GM12878 (cell line): ENCODE measurements around the gene ERBB3. TPM values are rescaled to one million over a fixed set of nuclear protein-coding genes. Genes with fewer than 3 reads are reported as not detected.

ENCODE experiments used
- ATAC-seq: fragments of 200-7000 bp; cut with Tn5 transposase; 3 replicates; pipeline ENCODE4 v1.9.1; 2020; ENCODE audit warnings: mild to moderate bottlenecking, moderate library complexity
- BruUV-seq: library from RNA; stranded (reverse); fragments of 400-500 nt; replicated peaks from 2 replicates; lab custom pipeline; 2021; lab: Mats Ljungman, UMichigan
- CTCF ChIA-PET: fragments of 300-600 bp; sonication (Branson Sonifier 250); formaldehyde crosslinking; extraction: SDS; loops from one replicate; lab custom pipeline; 2021; ENCODE audit warnings: inconsistent platforms; lab: Yijun Ruan, JAX
- POLR2A ChIA-PET: fragments of 350-600 bp; formaldehyde crosslinking; extraction: SDS; loops from one replicate; lab custom pipeline; 2021; ENCODE audit warnings: inconsistent platforms; lab: Charles Lee
- RAD21 ChIA-PET: fragments of 300-600 bp; sonication (Branson Sonifier 250); formaldehyde crosslinking; loops from one replicate; lab custom pipeline; 2023; ENCODE audit warnings: antibody characterized with exemption; ENCODE audit not compliant: unreplicated experiment; lab: Charles Lee
- SMC1A ChIA-PET: fragments of 300-600 bp; sonication (Branson Sonifier 250); formaldehyde crosslinking; loops from one replicate; lab custom pipeline; 2023; ENCODE audit not compliant: unreplicated experiment, uncharacterized antibody; lab: Charles Lee
- DNase-seq: peaks from one replicate; pipeline ENCODE4 v3.0.0-alpha.2; 2011; ENCODE audit warnings: low read depth, low spot score
- FAIRE-seq: peaks from 3 replicates; lab custom pipeline; 2011; peaks lifted over from hg19 to GRCh38; lab: Jason Lieb, UNC
- H2AFZ ChIP-seq: 2 replicates; pipeline ENCODE4 v1.6.0; 2011; ENCODE audit warnings: low read depth, low read length, control low read depth; ENCODE audit not compliant: control insufficient read depth
- H3K27ac ChIP-seq: 2 replicates; pipeline ENCODE4 v1.5.1; 2011; ENCODE audit warnings: control low read depth; ENCODE audit not compliant: control insufficient read depth, insufficient read depth
- H3K27me3 ChIP-seq, 2 experiments: replicated peaks in 1 of 2; 2 replicates each; pipeline versions ENCODE4 v1.6.0 to v1.6.1; 2011; ENCODE audit warnings: low read length in 1 of 2; ENCODE audit not compliant: control insufficient read depth in 2 of 2, insufficient read depth in 2 of 2
- H3K36me3 ChIP-seq, 2 experiments: 2 replicates each; pipeline ENCODE4 v1.5.1; 2011; ENCODE audit warnings: low read length in 1 of 2; ENCODE audit not compliant: control insufficient read depth in 2 of 2, insufficient read depth in 2 of 2
- H3K4me1 ChIP-seq: 2 replicates; pipeline ENCODE4 v1.6.1; 2011; ENCODE audit warnings: mild to moderate bottlenecking, low read length, moderate library complexity, mixed read lengths; ENCODE audit not compliant: control insufficient read depth, insufficient read depth
- H3K4me2 ChIP-seq: 2 replicates; pipeline ENCODE4 v1.6.0; 2011; ENCODE audit warnings: control low read depth; ENCODE audit not compliant: control insufficient read depth, insufficient read depth
- H3K4me3 ChIP-seq: fragments of 200-600 bp; sonication (generic); 2 replicates; pipeline ENCODE4 v1.5.1; 2016
- H3K79me2 ChIP-seq: 2 replicates; pipeline ENCODE4 v1.6.0; 2011; ENCODE audit warnings: low read length; ENCODE audit not compliant: control insufficient read depth, insufficient read depth
- H3K9ac ChIP-seq: 2 replicates; pipeline ENCODE4 v1.8.0; 2011; ENCODE audit warnings: low read length, control low read depth, mixed read lengths; ENCODE audit not compliant: control insufficient read depth, insufficient read depth
- H3K9me3 ChIP-seq: replicated peaks from 3 replicates; pipeline ENCODE4 v1.5.1; 2011; ENCODE audit warnings: mild to moderate bottlenecking, low read length; ENCODE audit not compliant: control insufficient read depth, insufficient read depth
- H4K20me1 ChIP-seq: 2 replicates; pipeline ENCODE4 v1.6.0; 2011; ENCODE audit not compliant: control insufficient read depth, insufficient read depth
- SKIL ChIP-seq: fragments of 450-650 bp; IDR thresholded peaks from 2 replicates; pipeline ENCODE4 v1.6.1; 2017; ENCODE audit warnings: mild to moderate bottlenecking, low read depth, inconsistent platforms; ENCODE audit not compliant: poor library complexity, severe bottlenecking
- SMAD1 ChIP-seq: fragments of 450-650 bp; IDR thresholded peaks from 2 replicates; pipeline ENCODE4 v1.6.1; 2018; ENCODE audit warnings: mild to moderate bottlenecking, low read depth; ENCODE audit not compliant: partially characterized antibody
- ZNF622 ChIP-seq: fragments of 450-650 bp; IDR thresholded peaks from 2 replicates; pipeline ENCODE4 v1.6.1; 2017; ENCODE audit warnings: mild to moderate bottlenecking, inconsistent platforms
- ZSCAN29 ChIP-seq: fragments of 450-650 bp; IDR thresholded peaks from 2 replicates; pipeline ENCODE4 v1.6.1; 2017; ENCODE audit warnings: mild to moderate bottlenecking, moderate library complexity
- WGBS: methylation state at CpG from one replicate; pipeline ENCODE4 v1.1.6; 2016; ENCODE audit warnings: low lambda C conversion rate; ENCODE audit not compliant: insufficient replicate concordance, insufficient coverage; ENCODE audit errors: missing lambda C conversion rate; 5-methylcytosine and 5-hydroxymethylcytosine counted together
- in situ Hi-C: fragments of 300-500 bp; cut with MboI; formaldehyde crosslinking; loops from 9 replicates; pipeline ENCODE4 v1.14.3; 2018; ENCODE audit warnings: mixed read lengths
- intact Hi-C: fragments of 100-400 bp; cut with micrococcal nuclease; formaldehyde crosslinking; loops from one replicate; pipeline ENCODE4 v1.14.2; 2022; ENCODE audit not compliant: unreplicated experiment
- polyA plus RNA-seq, 11 experiments: library from polyadenylated mRNA; depleted of rRNA in 4 of 11; unstranded in 6 of 11; stranded (reverse) in 5 of 11; fragments of >200 nt; fragmentation: Nextera tagmentation in 4 of 11; fragmentation: Illumina TruSeq in 1 of 11; extraction: Ambion mirVana in 4 of 11; extraction: Trizol in 1 of 11; gene quantifications; 1 replicate in 1 of 11; 2 replicates in 10 of 11; pipeline versions ENCODE4 v1.2.1 to v1.2.3, GENCODE V29; 2011 to 2016; ENCODE audit warnings: inconsistent platforms in 2 of 11, missing spikeins in 2 of 11, low read depth in 1 of 11
- total RNA-seq, 4 experiments: library from RNA; depleted of rRNA in 3 of 4; stranded (reverse); fragments of >200 nt in 3 of 4; fragmentation: Illumina TruSeq in 1 of 4; extraction: Trizol in 1 of 4; gene quantifications; 2 replicates each; pipeline versions ENCODE4 v1.2.1 to v1.2.3, GENCODE V29; 2013 to 2021

ERBB3 gene
- total and polyA plus RNA-seq, 10 of the 15 experiments (the other 5 are each of a cell fraction or from before 2014, with no cell fraction given), result 0.03 to 0.72 (median 0.04) TPM; not detected in 5

GRCh38 chr12:56103823-56104108, 23.8 kb downstream of the ERBB3 start:
- POLR2A ChIA-PET, result interaction anchor here (0.6 to 6.3 kb wide), 15 partner anchors 14 to 375 kb away, joined by 3 to 95 read pairs (median 5); partner anchors contain the start of genes CD63, MYL6B, ORMDL2 and RAB5B

More at GRCh38 chr12:56103823-56104108, 23.8 kb downstream of the ERBB3 start:
- TF ChIP-seq SMAD1 (peak; percentile 77), SKIL (no peak), ZSCAN29 (peak; percentile 87; the same call in 1 of the 2 replicates), ZNF622 (no peak)
- DNase-seq (no peak), FAIRE-seq (no peak), ATAC-seq (no peak)
- intact Hi-C loops (loop anchor here (1.0 to 5.0 kb wide), 6 partner anchors 13 to 364 kb away; partner anchors contain the start of genes DNAJC14 and RPL41), in situ Hi-C loops (loop anchor here (5.0 kb wide), 1 partner anchor 56 kb away; no protein-coding TSS in a partner anchor)
- WGBS, result 0% methylated on average over 8 of the region's 8 CpGs
- ChIA-PET RAD21 (interaction anchor here (0.8 to 3.5 kb wide), 13 partner anchors 14 to 365 kb away, joined by 3 to 30 read pairs (median 4); partner anchors contain the start of genes CNPY2, RAB5B, RNF41 and RPL41), CTCF (interaction anchor here (0.5 to 4.0 kb wide), 17 partner anchors 12 to 1017 kb away, joined by 3 to 25 read pairs (median 6); partner anchors contain the start of genes BLOC1S1, ESYT1, ORMDL2 and PYM1), SMC1A (interaction anchor here (0.9 to 2.8 kb wide), 8 partner anchors 12 to 366 kb away, joined by 3 to 26 read pairs (median 5); partner anchors contain the start of genes RPL41, SMARCC2 and ZC3H10)
- H3K27me3 ChIP-seq, result no peaks in the 10 kb centered on the region; a peak in 1 of 4 replicates
- peak overlapping the region; percentile 97 for H3K4me3 ChIP-seq
- H3K9me3 ChIP-seq, result no peaks in the 10 kb centered on the region
- H3K36me3 ChIP-seq, result peaks cover 3 to 21% of the 10 kb centered on the region in 2 experiments
- peak overlapping the region; percentile 48; the same call in 1 of the 2 replicates for H3K27ac ChIP-seq
- H3K4me2 ChIP-seq, result peak overlapping the region; percentile 84
- peaks cover 3% of the 10 kb centered on the region; the same call in 1 of the 2 replicates for H3K4me1 ChIP-seq
- peaks cover 36% of the 10 kb centered on the region for H3K79me2 ChIP-seq
- no peaks in the 10 kb centered on the region for H4K20me1 ChIP-seq
- BruUV-seq, result no TSS peak
- peak overlapping the region; percentile 82 for H2AFZ ChIP-seq
- H3K9ac ChIP-seq, result peak overlapping the region; percentile 73
